Measurements from ENCODE around the gene GEMIN5.
A peak's percentile ranks its signal among the peaks of the same experiment; 100 is the strongest.
"Not testable (repeated sequence)": the region's sequence is repeated elsewhere in the genome, so short reads cannot be mapped to it uniquely, and the experiment has no call there.

GEMIN5 gene, protein sequence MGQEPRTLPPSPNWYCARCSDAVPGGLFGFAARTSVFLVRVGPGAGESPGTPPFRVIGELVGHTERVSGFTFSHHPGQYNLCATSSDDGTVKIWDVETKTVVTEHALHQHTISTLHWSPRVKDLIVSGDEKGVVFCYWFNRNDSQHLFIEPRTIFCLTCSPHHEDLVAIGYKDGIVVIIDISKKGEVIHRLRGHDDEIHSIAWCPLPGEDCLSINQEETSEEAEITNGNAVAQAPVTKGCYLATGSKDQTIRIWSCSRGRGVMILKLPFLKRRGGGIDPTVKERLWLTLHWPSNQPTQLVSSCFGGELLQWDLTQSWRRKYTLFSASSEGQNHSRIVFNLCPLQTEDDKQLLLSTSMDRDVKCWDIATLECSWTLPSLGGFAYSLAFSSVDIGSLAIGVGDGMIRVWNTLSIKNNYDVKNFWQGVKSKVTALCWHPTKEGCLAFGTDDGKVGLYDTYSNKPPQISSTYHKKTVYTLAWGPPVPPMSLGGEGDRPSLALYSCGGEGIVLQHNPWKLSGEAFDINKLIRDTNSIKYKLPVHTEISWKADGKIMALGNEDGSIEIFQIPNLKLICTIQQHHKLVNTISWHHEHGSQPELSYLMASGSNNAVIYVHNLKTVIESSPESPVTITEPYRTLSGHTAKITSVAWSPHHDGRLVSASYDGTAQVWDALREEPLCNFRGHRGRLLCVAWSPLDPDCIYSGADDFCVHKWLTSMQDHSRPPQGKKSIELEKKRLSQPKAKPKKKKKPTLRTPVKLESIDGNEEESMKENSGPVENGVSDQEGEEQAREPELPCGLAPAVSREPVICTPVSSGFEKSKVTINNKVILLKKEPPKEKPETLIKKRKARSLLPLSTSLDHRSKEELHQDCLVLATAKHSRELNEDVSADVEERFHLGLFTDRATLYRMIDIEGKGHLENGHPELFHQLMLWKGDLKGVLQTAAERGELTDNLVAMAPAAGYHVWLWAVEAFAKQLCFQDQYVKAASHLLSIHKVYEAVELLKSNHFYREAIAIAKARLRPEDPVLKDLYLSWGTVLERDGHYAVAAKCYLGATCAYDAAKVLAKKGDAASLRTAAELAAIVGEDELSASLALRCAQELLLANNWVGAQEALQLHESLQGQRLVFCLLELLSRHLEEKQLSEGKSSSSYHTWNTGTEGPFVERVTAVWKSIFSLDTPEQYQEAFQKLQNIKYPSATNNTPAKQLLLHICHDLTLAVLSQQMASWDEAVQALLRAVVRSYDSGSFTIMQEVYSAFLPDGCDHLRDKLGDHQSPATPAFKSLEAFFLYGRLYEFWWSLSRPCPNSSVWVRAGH (N-terminal part only)

DNA sequence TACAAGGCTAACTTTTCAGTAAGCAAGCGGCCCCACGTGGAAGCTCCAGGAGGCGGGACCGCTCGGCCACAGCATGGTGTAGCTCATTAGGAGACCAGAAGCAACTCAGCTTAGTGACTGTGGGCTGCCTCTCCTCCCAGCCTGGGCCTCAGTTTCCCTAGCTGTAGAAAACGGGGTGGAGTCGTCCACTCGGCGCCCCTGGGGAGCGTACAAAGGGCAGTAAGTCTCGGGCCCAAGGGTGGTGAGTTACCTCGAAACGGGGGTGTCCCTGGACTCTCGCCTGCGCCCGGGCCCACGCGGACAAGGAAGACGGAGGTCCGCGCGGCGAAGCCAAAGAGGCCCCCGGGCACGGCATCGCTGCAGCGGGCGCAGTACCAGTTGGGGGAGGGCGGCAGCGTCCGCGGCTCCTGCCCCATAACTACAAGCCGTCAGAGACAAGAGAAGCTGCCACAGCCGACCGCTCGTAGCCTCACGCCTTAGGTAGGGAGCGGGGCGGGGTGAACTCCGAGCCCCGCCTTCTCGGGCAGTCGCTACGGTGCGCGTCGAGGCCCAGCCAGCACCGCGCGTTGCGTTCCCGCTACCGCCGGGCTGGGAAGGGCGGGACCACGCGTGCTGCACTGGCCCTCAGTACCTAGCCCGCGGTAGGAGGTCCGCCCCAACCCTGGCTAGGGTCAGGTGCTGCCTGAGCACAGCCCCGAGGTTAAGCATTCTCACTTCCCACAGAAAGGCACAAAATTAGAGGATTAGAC is at the start of gene GEMIN5:
GEMIN5 (minus strand) TSS at position 494 of the 749 bp plus-strand sequence; CDS start at position 416, 78 bp downstream.
- no peak for FAIRE-seq

DNA sequence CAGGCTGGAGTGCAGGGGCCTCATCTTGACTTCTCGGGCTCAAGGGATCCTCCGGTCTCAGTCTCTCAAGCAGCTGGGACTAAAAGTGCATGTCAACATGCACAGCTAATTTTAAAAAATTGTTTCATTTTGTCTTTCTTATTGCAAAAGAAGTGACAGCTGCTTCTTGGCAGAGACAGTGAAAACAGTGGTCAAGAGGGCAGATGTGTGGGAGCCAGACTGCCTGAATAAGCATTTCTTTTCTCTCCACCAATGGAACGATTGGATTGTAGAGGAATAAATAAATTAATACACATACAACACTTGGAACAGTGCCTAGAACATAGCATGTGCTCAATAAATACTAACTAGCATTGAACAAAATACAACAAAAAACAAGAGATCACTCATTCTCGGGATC is 48.1 kb upstream of the GEMIN5 start:
- no peak for FAIRE-seq

DNA sequence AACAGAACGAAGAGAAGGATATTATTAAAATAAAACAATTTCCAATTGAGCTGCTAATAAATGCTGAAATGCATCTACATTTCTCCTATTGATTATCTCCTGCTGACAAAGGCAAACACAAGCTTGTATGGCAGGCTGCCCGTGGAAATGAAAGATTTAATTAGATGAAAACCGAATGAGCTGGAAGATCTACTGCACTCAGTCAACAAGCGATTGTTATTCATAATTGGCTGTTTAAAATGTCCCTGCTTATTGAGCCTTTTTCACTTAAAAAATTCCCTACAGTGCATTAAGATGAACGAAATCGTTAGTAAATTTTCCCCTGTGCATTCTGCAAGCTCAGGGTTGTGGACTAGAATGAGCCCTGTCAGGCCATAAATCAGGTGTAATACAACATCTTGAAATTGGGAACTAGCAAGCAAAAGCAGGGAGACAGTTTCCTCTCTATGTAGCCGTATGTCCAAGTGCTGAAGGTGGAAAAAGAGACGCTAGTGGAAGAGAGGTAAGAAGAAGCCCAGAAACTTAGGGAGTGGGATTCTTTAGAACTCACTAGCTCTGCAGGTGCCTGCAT is 47.0 kb upstream of the GEMIN5 start:
- FAIRE-seq, result no peak

DNA sequence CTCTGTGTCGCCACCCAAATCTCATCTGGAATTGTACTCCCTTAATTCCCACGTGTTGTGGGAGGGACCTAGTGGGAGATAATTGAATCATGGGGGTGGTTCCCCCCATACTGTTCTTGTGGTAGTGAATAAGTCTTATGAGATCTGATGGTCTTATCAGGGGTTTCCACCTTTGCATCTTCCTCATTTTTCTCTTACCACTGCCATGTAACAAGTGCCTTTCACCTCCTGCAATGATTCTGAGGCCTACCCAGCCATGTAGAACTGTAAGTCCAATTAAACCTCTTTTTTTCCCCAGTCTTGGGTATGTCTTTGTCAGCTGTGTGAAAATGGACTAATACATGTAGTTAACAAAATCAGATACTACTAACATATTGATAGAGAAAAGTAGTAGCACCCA is 40.3 kb upstream of the GEMIN5 start:
- FAIRE-seq, result not testable (repeated sequence)

DNA sequence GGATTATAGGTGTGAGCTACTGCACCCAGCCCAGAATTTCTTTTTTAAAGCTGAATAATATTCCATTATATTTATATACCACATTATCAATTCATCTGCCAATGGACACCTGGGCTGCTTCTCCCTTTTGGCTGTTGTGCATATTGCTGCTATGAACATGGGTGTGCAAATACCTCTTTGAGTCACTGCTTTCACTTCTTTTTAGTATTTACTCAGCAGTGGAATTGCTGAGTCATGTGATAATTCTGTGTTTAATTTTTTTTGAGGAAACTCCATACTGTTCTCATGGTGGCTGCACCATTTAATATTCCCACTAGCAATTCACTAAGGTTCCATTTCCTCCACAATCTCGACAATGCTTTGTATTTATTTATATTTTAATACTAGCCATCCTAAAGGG is 39.4 kb upstream of the GEMIN5 start:
- no peak for FAIRE-seq

DNA sequence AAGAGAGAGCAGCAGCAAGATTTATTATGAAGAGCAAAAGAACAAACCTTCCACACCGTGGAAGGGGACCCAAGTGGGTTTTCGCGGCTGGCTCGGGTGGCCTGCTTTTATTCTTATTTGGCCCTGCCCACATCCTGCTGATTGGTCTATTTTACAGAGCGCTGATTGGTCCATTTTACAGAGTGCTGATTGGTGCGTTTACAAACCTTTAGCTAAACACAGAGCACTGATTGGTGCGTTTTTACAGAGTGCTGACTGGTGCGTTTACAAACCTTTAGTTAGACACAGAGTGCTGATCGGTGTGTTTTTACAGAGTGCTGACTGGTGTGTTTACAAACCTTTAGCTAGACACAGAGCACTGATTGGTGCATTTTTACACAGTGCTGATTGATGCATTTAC is 38.1 kb upstream of the GEMIN5 start:
- not testable (repeated sequence) for FAIRE-seq

DNA sequence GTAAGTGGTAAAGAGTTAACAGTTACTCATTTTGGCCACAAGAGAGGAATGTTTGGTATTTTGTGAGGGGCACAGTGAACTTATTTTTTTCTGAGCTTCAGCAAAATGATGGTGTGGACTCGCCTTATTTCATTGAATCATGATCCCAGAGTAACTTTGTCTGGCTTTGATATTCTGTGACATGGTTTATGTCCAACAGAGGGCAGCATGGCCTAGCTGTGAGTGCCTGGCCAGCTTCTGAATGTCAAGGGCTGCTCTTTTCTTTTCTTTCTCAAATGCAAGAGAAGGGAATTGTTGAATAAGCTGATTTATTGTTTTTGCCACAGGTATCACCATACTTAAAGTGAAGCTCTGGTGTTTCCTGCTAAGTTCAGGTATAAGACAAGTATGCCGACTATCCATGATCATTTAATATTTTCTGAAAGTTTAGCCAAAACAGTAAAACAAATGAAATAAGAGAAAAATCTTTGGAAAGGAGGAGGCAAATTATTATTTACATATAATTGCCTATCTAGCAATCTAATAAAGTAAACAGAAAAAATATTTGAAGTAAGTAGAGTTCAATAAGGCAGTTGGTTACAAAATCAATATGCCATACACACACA is 34.6 kb upstream of the GEMIN5 start:
- peak; percentile 38 for FAIRE-seq

DNA sequence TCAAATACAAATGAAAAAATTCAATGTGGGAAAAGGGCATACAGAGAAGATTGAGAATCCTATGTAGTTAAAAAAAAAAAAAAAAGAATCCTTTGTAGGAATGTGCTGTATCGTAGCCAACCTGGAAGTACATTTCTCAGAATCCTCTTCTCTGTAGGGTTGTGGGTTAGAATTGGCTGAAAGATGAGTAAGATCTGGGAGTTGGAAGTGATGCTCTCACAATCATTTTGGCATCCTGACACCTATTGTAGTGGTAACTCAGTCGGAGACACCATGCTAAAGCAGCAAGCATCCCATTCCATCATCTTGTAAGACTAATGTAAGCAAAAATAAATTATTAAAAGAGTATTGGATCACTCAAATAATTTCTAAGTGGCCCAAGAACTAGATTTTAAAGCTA is 33.5 kb upstream of the GEMIN5 start:
- no peak for FAIRE-seq

DNA sequence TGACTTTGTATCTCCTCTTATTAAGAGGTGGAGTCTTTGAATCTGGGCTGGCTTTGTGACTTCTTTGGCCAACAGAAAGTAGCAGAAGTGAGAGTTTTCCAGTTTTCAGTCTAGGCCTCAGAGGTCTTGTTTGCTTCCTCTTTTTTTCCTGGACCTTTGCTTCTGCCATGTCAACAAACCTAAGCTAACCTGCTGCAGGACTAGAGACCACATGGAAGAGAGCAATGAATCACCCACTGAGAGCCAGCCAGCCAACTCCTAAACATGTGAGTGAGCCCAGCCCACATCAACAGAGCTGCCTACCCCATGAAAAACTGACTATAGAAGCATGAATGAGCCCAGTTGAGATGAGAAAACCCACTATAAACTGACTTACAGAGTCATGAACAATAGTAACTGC is 32.7 kb upstream of the GEMIN5 start:
- FAIRE-seq, result no peak

DNA sequence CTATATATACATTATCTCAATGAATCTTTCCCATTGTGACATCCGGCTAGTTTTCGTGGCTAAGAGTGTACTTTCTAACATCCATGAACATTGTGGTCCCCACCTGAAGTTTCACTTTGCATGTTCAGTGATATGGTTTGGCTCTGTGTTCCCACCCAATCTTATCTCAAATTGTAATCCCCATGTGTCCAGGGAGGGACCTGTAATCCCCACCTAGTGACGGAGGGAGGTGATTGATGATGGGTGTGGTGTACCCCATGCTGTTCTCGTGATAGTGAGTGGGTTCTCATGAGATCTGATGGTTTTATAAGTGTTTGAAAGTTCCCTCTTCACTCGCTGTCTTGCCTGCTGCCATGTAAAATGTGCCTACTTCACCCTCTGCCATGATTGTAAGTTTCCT is 30.9 kb upstream of the GEMIN5 start:
- FAIRE-seq, result no peak

DNA sequence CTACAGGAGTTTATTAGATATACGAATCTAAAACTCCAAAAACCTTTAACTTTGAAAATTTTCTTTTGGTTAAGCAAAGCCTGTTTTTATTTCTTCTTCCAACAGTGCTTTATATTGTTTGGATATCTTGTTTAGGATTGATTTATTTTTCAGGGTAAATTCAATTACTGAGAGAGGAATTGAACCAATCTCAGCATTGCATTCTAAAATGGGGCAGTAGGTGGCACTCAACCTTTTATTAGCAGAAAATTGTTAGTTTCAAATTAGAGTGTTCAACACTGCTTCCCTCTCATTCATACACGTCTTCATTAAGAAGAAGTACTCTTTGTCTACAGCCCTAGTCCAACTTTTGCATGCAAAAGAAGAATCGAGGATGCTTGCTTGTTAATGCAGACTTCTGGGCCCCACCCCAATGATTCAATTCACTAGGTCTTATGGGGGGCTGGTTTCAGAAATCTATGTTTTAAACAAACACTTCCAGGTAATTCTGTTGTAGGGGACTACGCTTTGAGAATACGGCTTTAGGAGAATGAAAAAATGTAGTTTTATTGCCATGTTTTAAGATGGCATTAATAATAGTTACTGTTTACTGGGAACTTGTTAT is 29.5 kb upstream of the GEMIN5 start:
- FAIRE-seq, result no peak

DNA sequence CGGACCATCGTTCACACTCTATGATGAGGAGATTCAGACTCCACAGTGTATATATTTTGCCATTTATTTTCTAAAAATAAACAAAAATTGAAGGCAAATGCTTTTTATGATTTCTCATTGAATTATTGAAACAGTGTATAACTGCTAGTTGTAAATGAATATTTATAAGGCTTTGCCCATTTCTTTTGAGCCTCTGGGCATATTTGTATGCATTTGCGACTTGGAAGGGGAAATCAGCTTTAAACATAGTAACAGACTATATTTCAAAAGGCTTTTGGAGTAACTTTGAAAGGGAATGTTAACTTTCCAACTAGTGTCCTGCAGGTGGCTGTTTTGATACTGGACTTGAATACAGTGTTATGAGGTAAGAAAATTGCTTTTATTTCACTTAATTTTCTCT is 28.9 kb upstream of the GEMIN5 start:
- FAIRE-seq, result no peak

DNA sequence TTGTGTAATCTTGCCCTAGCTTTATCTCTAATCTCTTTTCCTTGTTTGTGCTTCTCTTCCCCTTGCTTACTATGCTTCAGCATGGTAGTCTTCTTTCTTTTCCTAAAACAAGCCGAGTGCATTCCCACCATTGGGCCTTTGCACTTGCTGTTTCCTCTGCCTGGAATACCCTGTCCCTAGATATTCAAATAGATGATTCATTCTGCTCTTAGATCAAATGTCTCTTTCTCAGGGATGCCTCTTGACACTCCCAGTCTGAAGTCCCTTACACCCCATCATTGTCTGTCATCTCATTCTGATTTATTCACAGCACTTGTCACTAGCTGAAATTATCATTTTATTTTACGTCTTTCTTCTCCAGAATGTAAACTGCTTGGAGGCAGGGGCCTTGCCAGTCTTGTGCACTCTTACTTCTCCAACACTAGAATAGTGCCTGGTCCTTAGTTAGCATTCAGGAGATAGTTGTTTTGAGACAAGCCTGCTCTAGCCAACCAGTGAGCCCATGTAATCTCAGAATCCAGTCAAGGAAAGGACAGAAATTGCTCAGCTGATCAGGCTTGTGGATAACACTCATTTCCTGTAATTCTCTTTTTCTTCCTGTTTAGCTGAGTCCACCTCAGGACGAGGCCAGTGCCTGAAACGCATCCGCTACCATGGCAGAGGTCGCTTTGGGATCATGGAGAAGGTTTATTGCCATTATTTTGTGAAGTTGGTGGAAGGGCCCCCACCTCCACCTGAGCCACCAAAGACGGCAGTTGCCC is 28.2 kb upstream of the GEMIN5 start:
- no peak for FAIRE-seq

DNA sequence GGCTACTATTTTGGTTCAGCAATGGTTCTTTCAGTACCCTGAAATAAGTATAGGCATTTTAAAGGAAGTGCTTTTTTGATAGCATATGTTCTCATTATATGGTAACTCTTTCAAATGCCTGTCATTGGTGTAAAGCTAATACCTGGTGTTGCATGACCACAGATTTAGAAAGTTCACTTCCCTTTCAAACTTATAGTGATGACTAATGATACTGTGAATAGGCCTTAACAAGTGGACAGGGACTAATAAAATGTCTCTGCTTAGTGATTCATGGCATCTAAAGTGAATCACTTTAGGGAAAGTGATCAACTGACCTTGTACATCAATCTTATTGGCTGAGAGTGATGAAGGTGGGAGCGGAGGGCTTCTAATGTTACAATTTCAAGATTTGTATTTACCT is 24.5 kb upstream of the GEMIN5 start:
- no peak for FAIRE-seq

DNA sequence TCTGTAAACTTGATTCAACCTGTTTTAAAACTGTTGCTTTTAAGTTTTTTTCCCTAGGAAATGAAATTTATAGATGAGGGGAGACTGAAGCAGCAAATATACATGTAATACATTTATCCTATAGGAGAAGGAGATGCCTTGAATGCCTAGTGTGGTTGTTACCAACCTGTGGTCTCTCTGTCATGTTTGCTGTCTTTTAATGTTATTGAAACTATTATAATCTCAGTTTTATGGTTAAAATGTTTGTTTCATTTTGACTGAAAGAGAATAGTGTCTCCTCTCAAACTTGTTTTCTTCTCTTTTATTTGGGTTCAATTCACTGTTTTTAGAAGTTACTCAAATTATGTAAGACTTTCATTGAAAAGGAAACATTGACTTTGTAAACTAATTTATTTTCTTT is 18.7 kb upstream of the GEMIN5 start:
- FAIRE-seq, result no peak

DNA sequence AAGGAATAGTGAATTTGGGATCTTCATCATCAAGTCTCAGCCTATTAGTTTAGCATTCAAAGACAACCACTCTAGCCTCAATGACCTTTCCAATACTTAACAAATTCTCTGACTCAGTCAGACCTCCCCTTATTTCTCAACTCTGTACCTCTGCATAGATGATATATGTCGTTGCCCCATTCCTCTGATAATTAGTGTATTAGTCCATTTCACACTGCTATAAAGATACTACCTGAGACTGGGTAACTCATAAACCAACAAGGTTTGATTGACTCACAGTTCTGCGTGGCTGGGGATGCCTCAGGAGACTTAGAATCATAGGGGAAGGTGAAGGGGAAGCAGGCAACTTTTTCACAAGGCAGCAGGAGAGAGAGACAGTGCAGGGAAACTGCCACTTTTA is 11.8 kb upstream of the GEMIN5 start:
- FAIRE-seq, result no peak

DNA sequence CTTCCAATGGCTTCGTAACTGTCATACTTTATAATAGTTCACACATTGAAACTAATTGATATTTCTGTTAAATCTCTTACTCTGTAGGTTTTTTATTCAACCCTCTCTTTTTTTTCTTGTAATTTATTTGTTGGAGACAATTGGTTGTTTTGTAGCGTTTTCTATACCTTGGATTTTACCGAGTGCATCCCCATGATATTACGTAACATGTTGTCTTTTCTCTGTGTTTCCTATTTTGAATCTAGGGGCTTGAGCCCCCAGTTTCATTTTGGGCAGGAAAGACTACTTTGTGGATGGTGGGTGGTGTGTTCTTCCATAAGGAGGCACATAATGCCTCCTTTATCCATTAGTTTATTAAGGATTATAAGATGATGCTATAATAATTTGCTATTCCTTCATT is 10.3 kb upstream of the GEMIN5 start:
- FAIRE-seq, result no peak

DNA sequence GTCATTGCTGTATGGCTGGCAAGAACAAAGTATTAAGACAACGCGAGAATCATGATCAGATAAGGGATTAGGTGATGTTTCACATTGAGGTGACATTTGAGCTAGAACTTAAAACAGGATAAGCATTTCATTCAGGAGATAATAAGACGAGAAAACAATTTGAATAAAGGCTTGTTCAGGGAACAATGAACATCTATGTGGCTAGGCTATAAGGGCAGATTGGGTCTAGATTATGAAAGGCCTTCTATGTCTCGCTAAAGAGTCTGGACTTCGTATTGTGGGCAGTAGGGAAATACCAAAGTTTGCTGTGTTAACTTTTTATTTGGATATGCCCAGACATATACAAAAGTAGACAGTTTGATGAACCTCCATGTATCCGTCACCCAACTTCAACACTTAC is 9.8 kb upstream of the GEMIN5 start:
- no peak for FAIRE-seq

DNA sequence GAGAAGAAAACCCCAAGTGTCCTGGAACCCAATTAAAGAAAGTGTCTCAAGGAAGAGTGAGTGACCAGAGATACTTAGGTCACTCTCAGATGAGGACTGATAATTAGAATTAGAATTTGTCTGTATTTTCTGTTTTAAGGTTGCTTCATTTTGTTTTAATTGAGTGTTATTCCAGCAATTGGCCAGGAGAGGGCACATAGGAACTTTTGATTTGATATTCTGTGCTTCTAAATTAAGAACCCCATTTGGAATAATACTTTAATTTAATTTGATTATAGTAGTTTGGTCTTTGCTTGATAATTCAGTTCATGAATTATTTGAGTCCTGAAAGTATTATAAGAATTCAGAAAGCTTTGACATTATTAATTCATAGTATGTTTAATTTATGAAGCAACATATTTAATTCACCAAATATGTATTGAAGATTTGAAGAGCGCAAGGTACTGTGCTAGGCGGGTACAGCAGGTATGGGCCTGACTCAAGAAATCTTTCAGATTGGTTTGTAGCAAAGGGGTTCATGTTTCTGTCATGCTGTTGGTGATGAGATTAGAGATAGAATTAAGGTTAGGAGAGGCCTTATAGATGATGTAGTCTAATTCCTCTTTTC is 7.8 kb upstream of the GEMIN5 start:
- FAIRE-seq, result peak; percentile 40

DNA sequence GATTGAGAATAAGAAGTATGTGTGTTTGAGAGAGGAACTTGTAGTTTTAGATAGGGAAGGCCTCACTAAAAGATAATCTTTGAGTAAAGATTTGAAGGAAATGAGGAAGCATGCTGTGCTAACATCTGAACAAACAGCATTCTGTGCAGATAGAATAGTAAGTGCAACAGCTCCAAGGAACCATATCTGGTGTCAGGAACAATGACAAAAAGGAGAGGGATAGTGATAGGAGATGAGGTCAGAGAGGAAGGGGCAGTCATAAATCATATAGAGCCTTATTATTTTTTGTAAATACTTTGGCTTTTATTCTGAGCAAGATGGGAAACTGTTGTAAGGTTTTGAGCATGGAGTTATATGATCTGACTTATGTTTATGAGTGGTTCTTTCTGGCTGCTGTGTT is 6.7 kb upstream of the GEMIN5 start:
- no peak for FAIRE-seq

All from TTC549 (cell line).